Activated effector memory CD4-positive, alpha-beta T cell treated with Interleukin-2 at 50 U/mL for 16 hours (primary cell): ENCODE measurements around the gene NMT2.
"Not testable (repeated sequence)": the region's sequence is repeated elsewhere in the genome, so short reads cannot be mapped to it uniquely, and the experiment has no call there.

ENCODE experiments used
- DNase-seq: peaks from one replicate; pipeline ENCODE4 v3.0.0-alpha.2; 2020

The NMT2 gene

DNA sequence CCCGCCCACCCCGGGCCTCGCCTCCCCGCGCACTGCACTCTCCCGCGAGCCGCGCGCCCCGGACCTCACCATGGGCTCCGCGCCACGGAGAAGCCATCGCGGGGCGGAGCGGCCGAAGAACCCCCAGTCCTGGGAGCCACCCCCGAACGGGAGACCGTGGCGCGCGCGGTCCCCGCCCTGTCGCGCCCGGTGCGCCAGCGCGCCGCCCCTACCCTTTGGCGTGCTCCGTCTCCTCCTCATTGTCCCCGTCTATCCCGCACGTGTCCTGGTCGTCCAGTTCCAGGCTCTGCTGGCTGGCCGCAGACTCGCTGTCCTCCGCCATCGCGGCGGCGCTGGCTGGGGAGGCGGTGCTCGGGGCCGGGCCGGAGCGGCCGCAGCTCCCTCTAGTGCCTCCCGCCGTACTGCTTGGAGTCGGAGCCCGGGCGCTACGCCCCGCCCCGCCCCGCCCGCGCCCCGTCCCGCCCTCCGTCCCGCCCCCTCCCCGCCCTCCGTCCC, at the start of gene NMT2:
Gene NMT2 (minus strand): TSS at position 403 of the 495 bp plus-strand sequence. CDS start 81 bp downstream, at position 322.
- DNase-seq, result no peak

DNA sequence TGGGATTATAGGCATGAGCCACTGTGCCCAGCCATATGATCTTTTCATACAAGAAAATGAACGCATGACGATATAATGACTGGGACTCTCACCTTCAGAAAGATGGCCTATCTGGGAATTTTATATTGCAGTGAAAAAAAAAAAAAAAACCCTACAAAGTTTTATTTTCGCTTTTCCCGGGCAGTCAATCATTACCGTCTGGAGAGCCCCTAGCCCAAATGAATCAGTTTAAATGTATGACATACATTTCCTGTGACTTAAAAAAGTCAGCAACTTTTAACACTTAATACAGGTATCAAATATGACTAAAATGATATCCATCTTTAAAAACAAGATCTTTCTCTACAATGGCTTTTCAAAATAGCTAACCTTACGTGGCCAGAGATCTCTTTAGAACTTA, 48.2 kb upstream of the NMT2 start:
- no peak for DNase-seq

DNA sequence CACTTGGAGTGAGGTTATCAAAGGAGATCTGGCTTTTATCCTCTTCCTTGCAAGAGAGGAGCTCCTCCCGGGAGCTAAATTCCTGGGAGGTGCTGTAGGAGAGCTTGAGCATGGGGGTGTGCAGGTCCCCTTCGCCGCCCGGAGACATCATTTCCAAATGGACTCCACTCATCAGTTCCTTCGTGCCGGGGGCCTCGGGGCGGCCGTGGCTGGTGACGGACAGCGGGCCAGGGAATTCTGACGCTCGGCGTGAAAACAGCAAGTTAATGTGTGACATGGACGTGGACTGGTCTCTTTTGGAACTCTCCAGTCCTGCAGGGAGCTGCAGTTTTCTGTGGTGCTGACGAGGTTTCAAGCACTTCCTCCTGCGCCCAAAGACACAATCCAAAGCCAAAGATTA, 45.7 kb upstream of the NMT2 start:
- no peak for DNase-seq

DNA sequence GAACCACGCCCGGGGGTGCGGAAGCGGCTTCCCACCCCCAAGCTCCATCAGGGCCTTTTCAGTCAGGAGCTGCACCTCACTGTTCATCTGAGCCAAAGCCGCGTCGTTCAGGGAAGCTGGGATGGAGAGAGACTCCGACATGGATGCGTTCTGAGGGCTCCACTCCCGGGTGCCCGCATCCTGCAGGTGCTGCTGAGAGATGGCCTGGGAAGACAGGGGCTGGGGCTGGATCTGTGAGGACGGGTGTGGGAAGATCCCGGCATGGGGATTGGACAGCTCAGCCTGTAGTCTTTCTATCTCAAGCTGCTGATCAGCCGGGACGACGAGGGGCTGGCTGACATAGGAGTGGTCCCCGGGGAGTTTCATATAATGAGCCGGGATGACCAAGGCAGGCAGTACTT, 45.0 kb upstream of the NMT2 start:
- no peak for DNase-seq

DNA sequence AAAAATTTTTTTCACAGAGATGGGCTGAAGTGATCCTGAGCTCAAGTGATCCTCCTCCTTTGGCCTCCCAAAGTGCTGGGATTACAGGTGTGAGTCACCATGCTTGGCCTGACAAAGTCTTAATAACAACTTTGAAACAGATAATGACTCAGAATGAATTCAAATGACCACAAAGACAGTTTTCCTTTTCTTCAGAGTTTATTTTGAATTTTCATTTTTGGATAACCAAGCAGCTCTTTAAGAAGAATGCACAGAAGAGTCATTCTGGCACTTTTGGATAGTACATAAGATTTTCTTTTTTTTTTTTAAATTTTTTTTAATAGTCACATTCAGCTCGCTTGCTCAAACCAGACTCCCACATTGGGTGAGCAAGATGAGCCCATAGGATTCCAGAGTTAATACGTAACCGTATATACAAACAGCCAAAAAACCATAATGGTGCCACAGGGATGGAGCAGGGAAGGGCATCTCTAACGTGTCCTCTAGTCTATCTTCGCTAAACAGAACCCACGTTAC, 43.0 kb upstream of the NMT2 start:
- no peak for DNase-seq

DNA sequence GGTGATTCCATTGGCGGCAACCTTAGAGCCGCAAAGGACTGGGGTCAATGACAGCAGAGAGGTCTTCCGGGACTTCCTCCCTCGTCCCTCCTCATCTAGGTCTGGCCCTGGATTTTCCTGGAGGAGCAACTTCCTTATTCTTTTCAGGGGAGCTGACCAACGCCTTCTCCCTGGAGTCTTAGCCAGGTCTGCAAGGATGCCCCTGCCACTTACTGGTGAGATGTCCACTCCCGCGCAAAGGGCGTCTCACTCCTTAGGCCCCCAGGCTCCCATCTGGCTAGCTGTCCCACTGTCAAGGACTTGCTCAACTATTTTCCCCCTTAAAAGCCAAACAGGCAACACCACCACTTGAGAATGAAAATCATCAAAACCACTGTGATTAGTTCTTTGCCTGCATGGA, 42.0 kb upstream of the NMT2 start:
- DNase-seq, result no peak

DNA sequence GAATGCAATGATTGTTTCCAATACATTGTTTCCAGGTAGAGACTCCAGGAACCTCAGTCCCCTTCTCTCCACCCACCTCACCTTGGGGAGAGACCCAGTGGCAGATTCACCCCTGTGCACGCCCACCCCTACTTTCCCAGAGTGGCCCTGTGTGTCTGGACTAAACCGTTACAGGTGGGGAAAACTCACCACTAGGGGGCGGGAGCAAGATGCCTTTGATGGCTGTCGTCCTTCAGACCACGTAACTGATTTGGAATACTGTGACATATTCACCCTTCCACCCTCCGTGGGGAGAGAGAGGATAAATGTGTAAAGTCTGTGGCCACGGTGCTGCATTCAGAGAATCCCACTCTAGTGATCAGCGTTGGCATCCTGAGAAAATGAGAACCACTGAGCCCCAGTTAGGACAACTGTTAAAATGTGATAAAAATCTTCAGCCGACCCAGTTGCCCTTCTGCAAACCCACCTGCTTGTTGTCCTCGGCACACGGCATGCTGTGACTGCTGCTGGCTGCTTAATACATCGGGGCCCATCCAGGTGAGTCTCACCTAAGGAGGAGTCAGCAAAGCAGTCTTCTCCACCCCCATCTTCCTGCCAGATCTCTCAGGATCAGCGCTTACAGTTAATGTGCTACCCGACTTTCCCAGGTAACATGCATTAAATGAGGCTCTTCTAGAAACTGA, 41.5 kb upstream of the NMT2 start:
- peak; percentile 62 for DNase-seq

DNA sequence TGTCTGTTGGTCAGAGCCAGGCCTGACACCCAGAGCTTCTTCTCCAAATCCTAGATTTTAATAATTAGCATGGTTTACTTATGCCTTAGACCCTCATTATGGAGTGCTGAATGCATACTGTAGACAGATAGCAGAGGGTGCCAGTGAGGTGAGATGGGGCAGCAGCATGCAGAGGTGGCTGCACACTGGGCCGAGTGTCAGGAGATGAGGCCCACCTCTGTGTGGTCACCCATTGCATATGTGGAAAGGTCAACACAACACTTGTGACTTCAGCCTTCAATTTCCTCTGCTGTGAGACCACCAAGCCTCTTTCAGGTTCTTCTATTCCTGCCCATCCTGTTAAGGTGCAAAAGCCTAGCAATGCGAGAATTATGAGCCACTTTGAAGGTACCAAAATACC, 39.7 kb upstream of the NMT2 start:
- DNase-seq, result no peak

DNA sequence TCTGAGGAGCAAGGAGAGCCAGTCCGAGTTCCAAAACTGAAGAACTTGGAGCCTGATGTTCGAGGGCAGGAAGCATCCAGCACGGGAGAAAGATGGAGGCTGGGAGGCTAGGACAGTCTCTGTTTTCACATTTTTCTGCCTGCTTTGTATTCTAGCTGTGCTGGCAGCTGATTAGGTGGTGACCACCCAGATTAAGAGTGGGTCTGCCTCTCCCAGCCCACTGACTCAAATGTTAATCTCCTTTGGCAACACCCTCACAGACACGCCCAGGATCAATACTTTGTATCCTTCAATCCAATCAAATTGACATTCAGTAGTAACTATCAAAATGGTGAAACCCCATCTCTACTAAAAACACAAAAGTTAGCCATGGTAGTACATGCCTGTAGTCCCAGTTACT, 38.9 kb upstream of the NMT2 start:
- not testable (repeated sequence) for DNase-seq

DNA sequence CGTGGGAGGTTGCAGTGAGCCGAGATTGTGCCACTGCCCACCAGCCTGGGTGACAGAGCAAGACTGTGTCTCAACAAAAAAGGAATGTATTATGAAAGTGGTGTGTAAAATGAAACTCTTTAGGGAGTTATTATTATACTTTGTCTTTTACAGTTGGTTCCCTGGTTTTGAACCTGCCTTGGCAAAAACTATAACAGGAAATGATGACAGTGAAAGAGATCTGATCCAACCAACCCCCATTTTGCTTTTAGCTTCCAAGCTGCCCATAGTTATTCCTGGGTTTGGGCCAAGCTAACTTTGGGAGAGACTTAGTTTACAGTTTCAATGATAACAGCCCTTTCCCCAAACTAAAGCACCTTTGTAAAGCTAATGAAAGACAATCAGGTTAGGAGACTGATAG, 34.1 kb upstream of the NMT2 start:
- no peak for DNase-seq

DNA sequence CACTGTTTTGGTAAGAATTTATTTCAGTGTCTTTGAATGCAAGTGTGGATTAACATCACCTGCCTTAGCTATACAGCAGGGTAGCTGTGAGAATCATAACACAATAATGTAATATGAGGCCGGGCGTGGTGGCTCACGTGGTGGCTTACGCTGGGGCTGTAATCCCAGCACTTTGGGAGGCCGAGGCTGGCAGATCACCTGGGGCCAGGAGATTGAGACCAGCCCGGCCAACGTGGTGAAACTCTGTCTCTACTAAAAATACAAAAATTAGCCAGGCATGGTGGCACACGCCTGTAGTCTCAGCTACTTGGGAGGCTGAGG, 33.8 kb upstream of the NMT2 start:
- not testable (repeated sequence) for DNase-seq

DNA sequence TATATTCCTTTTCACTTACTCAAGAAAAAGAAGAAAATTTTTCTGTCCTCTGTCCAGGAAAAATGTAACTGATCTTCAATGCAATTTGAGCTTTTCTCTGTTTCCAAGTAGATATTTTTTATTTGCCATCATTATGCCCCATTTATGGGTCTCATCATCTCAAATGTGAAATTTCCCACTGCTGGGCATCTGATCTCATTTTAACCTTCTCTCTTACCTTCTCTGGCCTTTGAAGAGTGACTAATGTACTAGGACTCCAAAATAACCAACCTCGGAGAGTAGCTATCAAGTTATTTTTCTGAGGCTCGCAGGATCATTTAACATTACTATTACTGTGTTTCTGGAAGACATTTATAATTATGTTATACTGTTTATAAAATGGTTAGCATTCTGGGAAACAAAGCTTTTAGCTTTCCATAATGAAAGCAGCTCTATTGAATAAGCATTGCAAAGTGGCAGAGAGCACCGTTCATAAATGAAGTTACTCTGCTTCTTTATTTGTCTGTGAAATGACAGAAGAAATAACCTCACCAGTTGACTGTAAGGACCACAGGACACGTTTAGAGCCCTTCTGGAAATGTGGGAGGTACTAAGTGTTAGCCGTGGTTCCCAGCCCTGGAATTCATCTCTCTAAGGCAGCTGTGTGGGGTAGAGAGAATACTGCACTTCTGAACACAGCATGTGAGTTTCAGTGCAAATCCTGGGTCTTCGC, 33.3 kb upstream of the NMT2 start:
- DNase-seq, result no peak

DNA sequence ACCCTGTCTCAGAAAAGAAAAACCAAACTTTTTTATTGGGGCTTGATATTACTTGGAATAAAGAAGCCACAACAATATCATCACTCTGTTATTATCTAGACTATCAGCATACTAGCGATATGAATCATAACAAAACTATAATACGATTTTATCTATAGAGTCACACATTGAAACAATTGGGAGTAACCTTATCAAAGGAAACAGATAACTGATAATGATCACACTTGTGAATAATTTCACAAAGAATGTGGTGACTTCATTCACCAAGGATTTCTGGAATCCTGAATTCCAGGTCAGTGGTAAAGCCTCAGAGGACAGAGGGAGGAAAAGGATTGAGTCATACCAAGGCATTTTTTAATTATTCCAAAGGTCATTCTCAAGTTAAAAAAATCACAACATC, 32.1 kb upstream of the NMT2 start:
- no peak for DNase-seq

DNA sequence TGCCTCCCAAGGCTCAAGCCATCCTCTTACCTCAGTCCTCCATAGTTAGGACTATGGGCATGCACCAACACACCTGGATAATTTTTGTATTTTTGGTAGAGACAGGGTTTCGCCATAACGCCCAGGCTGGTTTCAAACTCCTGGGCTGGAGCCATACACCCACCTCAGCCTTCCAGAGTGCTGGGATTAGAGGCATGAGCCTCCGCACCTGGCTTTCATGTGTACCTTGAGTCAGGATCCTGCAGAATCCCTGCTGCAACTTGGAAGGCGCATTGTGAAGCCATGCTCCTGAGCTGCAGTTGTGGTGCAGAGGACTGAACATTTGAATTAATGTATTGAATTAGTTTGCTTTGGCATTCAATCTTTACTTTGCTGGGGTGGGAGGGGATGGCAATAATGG, 29.4 kb upstream of the NMT2 start:
- DNase-seq, result no peak

DNA sequence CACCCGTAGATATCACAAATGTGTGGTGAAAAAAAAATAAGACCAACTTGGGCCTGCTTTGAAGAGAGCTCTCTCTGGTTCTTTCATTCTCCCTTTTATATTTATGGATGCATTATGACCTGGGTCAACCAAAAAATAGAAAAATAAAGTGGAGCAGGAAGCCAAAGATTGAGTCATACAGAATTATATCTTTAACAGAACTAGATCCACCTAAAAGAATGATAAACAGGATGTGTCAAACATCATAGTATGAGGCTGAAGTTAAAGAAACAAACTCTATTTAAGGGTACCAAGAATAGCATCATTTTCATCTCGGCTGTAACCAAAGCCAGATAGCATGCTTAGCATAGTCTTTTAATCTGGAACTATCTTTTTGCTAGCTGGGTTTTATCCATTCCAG, 28.8 kb upstream of the NMT2 start:
- DNase-seq, result no peak

DNA sequence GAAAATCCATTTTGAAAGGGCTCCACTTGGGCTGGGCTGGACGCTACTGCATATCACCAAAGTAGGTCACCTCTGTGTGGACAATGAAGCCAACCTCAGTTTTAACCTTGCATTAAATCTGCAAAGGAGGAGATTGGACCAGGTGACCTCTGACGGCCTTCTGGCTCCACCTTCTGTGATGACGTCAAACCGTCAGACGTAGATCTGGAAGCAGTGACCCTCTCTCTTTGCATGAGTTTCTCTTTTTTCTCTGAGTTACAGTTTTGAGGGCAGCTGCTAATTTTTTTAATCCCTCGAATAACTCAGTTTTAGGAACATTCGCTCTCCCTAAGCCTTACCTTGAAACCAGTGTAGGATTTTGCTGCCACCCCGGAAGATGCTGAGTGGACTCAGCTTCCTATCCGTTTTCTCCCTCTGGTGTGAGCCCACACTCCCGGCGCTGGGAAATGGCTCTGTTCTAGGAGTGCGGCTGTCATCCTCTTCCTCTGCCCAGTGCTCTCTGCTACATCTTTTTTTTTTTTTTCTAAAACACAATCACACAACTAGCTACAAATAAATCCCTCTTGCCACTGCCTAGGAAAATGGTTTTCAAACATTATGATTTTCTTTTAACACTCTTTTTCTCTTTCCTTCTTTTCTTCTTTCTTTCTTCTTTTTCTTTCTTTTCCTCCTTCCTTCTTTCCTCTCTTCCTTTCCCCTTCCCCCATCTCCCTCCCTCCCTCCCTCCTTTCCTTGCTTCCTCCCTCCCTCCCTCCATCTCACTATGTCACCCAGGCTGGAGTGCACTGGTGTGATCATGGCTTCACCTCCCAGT, 27.7 kb upstream of the NMT2 start:
- no peak for DNase-seq

DNA sequence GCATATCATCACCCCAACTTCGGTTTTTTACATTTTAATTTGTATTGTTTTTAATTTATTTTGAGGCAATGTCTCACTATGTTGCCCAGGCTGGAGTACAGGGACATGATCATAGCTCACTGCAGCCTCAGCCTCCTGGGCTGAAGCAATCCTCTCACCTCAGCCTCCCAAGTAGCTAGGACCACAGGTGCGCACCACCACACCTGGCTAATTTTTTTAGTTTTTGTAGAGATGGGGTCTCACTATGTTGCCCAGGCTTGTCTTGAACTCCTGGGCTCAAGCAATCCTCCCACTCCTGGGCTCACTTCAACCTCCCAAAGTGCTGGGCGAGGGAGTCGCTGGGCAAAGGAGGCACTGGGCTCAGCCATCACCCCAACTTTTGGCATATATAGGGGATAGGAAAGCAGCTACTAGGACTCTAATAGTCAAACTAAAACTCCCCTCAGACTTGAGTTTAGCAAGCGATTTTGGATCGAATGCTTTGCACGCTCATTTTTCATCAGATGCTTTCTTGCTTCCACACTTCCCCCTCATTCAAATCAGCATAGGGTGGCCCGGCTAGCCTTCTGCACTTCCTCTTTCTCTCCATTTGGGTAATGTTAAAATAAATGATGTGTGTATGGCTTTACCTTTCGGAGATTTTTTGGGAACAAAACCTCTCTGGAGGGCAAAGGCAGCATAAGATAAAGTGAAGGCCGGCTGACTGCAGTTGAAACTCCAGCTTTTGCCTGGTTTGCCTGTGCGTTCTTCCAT, 20.8 kb upstream of the NMT2 start:
- no peak for DNase-seq

DNA sequence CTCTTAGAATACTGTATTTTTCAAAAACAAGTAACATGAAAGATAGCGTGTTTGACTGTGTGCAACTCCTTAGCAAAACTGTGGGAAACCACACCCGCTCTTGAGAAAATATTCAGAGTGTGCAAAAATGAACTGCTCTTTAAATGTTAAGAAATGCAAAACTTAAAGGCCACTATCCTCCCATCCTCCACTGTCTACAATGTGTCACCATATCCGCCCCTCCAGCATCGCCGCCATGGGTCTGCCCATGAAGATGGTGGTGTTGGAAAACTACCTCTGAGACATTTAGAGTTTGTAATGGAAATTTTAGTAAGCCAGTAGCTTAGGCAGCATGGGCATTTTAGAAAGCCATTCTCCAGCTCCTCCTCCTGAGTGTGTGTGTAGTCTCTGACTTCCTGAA, 20.1 kb upstream of the NMT2 start:
- DNase-seq, result peak; percentile 7

DNA sequence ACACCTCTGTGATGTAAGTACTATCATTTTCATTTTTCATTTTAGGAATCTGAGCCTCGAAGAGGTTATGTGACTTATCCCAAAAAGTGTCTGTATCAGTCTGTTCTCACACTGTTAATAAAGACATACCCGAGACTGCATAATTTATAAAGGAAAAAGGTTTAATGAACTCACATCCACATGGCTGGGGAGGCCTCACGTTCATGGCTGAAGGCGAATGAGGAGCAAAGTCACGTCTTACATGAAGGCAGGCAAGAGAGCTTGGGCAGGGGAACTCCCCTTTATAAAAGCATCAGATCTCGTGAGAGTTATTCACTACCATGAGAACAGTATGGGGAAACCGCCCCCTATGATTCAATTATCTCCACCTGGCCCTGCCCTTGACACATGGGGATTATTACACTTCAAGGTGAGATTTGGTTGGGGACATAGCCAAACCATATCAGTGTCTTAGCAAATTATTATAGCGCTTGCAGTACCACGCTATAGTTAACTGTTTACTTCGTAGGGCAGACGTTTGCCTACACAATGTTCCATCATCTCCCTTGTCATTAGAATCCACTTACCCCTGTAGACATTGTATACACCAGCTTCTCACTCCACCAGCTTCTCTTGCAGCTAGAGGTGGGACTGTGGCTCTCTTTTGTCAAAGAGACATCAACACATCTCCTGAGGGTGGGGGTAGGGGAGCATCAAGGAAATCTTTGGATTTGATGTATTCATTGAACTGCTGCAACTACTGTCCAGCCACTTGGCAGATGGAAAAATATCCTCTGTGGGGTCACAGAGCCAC, 15.4 kb upstream of the NMT2 start:
- no peak for DNase-seq

DNA sequence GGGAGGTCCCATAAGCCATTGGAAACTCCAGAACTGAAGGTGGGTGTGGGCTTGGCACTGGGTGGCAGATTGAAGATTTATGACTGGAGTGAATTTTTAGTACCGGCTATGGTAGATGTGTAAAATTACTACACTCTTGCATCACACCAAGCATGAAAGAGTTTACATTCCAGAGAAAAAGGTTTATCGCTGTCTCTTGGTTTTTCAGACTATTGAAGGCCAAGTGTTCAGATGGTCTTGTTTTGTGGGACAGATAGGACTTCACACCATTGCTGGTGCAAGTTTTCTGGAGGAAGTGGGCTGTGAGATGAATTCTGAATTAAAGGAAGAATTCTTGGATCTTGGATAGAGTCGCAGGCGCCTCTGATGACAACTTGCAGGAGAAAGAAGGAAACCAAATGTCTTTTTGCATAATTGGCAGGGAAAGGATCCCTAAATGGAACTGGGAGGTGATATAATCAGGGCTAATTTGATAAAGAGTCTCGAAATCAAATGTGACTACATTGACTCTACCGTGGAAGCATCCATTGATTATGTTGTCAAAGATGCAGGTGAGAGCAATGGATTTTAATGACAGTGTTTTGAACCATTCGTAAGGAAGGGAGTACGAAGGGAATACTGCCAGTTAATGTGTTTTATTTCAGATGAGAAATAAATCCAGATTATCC, 14.2 kb upstream of the NMT2 start:
- no peak for DNase-seq

DNA sequence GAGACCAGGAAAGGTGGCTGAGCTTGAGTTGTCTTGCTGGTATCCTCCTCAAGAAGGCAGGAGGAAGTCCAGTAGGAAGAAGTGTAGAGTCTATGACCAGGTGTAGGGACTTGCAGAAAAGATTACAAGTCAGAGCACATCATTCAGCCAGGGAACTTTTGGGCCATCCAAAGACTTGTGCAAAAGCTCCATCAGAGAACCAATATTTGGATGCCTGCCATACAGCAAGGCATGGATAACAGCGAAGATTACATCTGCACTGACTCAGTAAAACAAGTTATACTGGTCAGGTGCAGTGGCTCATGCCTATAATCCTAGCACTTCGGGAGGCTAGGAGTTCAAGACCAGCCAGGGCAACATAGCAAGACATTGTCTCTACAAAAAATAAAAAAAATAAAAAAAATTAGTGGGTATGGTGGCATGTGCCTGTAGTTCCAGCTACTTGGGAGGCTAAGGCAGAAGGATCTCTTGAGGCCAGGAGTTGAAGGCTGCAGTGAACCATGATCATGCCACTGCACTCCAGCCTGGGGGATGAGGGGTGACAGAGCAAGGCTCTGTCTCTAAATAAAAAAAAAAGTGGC, 13.2 kb upstream of the NMT2 start:
- no peak for DNase-seq
